ENCODE measurements around the gene FGF7. TPM values are rescaled to one million over a fixed set of nuclear protein-coding genes. Genes with fewer than 3 reads are reported as not detected.

The FGF7 gene
- total and polyA plus RNA-seq, 9 of the 15 experiments (the other 6 are each of a cell fraction or from before 2014, with no cell fraction given), result not detected

GRCh38 chr15:49421991-49422390 lies 1.1 kb upstream of the FGF7 start (continued):
- no peak for TF ChIP-seq ZNF318 (IDR thresholded peaks at IDR 0.05; ENCODE audit: borderline replicate concordance in 1 of 2, low read depth in 1 of 2)
- TF ChIP-seq NFXL1 (CRISPR knock-in tag; IDR thresholded peaks at IDR 0.05), result no peak
- no peak for TF ChIP-seq EHMT2 (IDR thresholded peaks at IDR 0.05)
- 0 out of 4 replicates have a peak, but pooled peaks of 1 of the 2 experiments have one; percentile 13 for TF ChIP-seq MNT (conservative IDR thresholded peaks at IDR 0.05)
- TF ChIP-seq ESRRA (IDR thresholded peaks at IDR 0.05; ENCODE audit: borderline replicate concordance, low read depth), result no peak
- no peak for TF ChIP-seq CREM (IDR thresholded peaks at IDR 0.05; ENCODE audit: low read depth)
- 0 out of 2 replicates have a peak, but pooled peaks have one; percentile 35 for TF ChIP-seq DPF2 (IDR thresholded peaks at IDR 0.05)
- no peak for TF ChIP-seq MECOM (CRISPR knock-in tag; IDR thresholded peaks at IDR 0.05)
- TF ChIP-seq ZNF551 (CRISPR knock-in tag; IDR thresholded peaks at IDR 0.05), result no peak
- no peak for TF ChIP-seq SMAD2 (IDR thresholded peaks at IDR 0.05; ENCODE audit: low read depth, low read length)
- TF ChIP-seq BHLHE40 (IDR thresholded peaks at IDR 0.05; ENCODE audit: low read length), result no peak; the same call in 1 of the 2 replicates
- no peak for TF ChIP-seq EGR1 (conservative IDR thresholded peaks at IDR 0.05)
- TF ChIP-seq MEIS2 (IDR thresholded peaks at IDR 0.05; ENCODE audit: partially characterized antibody), result no peak
- no peak for TF ChIP-seq ZHX1 (conservative IDR thresholded peaks at IDR 0.05; ENCODE audit: low read length)
- no peak for TF ChIP-seq ADNP (tag; IDR thresholded peaks at IDR 0.05)
- no peak for TF ChIP-seq ZNF280B (CRISPR knock-in tag; IDR thresholded peaks at IDR 0.05)
